Progenitor cell of endocrine pancreas (in vitro differentiated cells): Measurements from ENCODE around the gene CCDC159. TPM values are rescaled to one million over a fixed set of nuclear protein-coding genes. Genes with fewer than 3 reads are reported as not detected.

ENCODE experiments used
- DNase-seq: peaks from one replicate; pipeline ENCODE4 v3.0.0; 2021; ENCODE audit warnings: low spot score; ENCODE audit not compliant: unreplicated experiment
- H3K27ac Mint-ChIP-seq: 2 replicates; pipeline ENCODE4 v1.8.0; 2021; ENCODE audit warnings: mild to moderate bottlenecking, moderate library complexity, mixed read lengths
- H3K27me3 Mint-ChIP-seq: 2 replicates; pipeline ENCODE4 v1.8.0; 2021; ENCODE audit warnings: mixed read lengths
- H3K36me3 Mint-ChIP-seq: 2 replicates; pipeline ENCODE4 v1.8.0; 2022; ENCODE audit warnings: mixed read lengths; ENCODE audit not compliant: insufficient read depth
- H3K4me1 Mint-ChIP-seq: 2 replicates; pipeline ENCODE4 v1.8.0; 2021; ENCODE audit warnings: low read depth, mixed read lengths
- H3K4me3 Mint-ChIP-seq: 2 replicates; pipeline ENCODE4 v1.8.0; 2021; ENCODE audit warnings: low read depth, mild to moderate bottlenecking, moderate library complexity, mixed read lengths
- H3K9me3 Mint-ChIP-seq: 2 replicates; pipeline ENCODE4 v1.8.0; 2021; ENCODE audit warnings: low read depth, mixed read lengths
- CTCF ChIP-seq: fragments of 200-600 bp; sonication (generic); IDR thresholded peaks from one replicate; pipeline ENCODE4 v1.5.0; 2021; ENCODE audit warnings: antibody characterized with exemption, mild to moderate bottlenecking; ENCODE audit not compliant: unreplicated experiment
- total RNA-seq: library from RNA; stranded (reverse); gene quantifications from 2 replicates; pipeline ENCODE4 v1.2.1, GENCODE V29; 2021

Gene CCDC159
- total RNA-seq, 1 donor from 2014 or later, result 25.0 TPM

GRCh38 chr19:11383706-11384048 is 37.4 kb downstream of the CCDC159 start:
- Mint-ChIP-seq H3K4me1 (peaks cover 16% of the 10 kb centered on the region), H3K27me3 (peaks cover 11% of the 10 kb centered on the region), H3K36me3 (no peaks in the 10 kb centered on the region), H3K9me3 (no peaks in the 10 kb centered on the region), H3K4me3 (peak overlapping the region; percentile 65), H3K27ac (peak overlapping the region; percentile 79)
- TF ChIP-seq CTCF, result no peak
- DNase-seq, result no peak

- Mint-ChIP-seq H3K4me1 (peaks cover 16% of the 10 kb centered on the region), H3K36me3 (no peaks in the 10 kb centered on the region), H3K27ac (peak overlapping the region; percentile 59), H3K4me3 (peak overlapping the region; percentile 37), H3K27me3 (peaks cover 11% of the 10 kb centered on the region), H3K9me3 (no peaks in the 10 kb centered on the region)
- no peak for TF ChIP-seq CTCF
- DNase-seq, result no peak
Measured at GRCh38 chr19:11384778-11385129, 38.4 kb downstream of the CCDC159 start.

GRCh38 chr19:11387162-11388034 is 41.1 kb downstream of the CCDC159 start:
- no peak for DNase-seq
- Mint-ChIP-seq H3K4me3 (no peak overlapping the region), H3K9me3 (peaks cover 3% of the 10 kb centered on the region), H3K36me3 (no peaks in the 10 kb centered on the region), H3K4me1 (peaks cover 8% of the 10 kb centered on the region), H3K27ac (no peak overlapping the region), H3K27me3 (peaks cover 5% of the 10 kb centered on the region)
- no peak for TF ChIP-seq CTCF

DNA sequence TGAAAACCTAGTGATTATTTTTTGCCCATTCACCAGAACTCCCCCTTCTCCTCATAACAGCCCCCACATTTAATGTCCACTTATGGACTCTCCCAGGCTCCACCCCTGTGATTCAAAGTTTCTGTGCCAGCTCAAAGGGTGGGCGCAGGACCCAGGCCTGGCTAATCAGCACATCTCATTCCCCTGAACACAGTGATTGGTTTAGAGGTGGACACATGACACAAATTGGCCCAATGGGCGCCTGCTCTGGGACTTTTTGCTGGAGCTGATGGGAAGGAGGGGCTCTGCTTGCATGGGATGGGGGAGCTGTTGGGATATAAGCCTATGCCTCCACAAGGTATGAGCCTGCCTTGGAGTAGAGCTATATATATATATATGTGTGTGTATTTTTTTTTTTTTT is 44.0 kb downstream of the CCDC159 start:
- Mint-ChIP-seq H3K4me1 (peaks cover 4% of the 10 kb centered on the region), H3K9me3 (peaks cover 3% of the 10 kb centered on the region), H3K27ac (no peak overlapping the region), H3K27me3 (no peaks in the 10 kb centered on the region), H3K36me3 (peaks cover 10% of the 10 kb centered on the region), H3K4me3 (no peak overlapping the region)
- TF ChIP-seq CTCF, result no peak
- DNase-seq, result no peak

DNA sequence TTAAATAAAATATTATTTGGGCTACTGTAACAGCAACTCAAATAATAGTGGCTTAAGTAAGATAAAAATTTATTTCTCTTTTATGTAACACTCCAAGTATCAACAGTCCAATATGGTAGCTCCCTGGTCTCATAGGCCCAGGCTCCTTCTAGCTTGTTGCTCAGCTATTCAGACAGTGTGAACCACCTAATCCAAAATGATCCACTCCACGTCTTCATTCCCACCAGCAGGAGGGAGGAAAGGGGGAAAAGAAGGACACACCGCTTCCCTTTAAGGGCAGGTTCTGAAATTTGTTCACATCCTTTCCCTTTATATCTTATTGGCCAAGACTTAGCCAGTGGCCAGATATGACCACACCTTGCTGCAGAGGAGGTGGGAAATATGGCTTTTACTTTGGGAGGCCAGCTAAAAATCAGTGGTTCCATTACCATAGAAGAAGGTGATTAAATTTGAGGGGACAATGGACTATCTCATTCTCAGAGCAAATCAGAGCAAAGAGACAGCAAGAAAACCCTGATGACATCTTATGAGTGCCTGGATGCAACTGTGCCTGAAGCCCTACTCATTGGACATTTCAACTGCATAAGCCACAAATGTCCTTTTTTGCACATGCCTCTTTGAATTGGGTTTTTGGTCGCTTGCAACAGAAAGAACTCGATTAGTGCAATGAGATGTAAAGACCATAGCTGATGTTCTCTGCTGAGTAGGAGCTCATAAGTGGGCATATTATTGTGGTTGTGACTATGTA is 44.8 kb downstream of the CCDC159 start:
- Mint-ChIP-seq H3K9me3 (peaks cover 3% of the 10 kb centered on the region), H3K4me1 (peaks cover 4% of the 10 kb centered on the region), H3K36me3 (peaks cover 11% of the 10 kb centered on the region), H3K27ac (no peak overlapping the region), H3K4me3 (no peak overlapping the region), H3K27me3 (no peaks in the 10 kb centered on the region)
- no peak for DNase-seq
- TF ChIP-seq CTCF, result no peak
